HepG2 (cell line): ENCODE measurements around the gene POLR1H. TPM values are rescaled to one million over a fixed set of nuclear protein-coding genes. Genes with fewer than 3 reads are reported as not detected.

Experiments
- DNMT3B ChIP-seq: conservative IDR thresholded peaks from 2 replicates; pipeline ENCODE4 v1.6.1; 2016; ENCODE audit warnings: missing biosample characterization, control low read depth
- DRAP1 ChIP-seq: IDR thresholded peaks from 2 replicates; pipeline ENCODE4 v1.6.1; 2016; ENCODE audit warnings: missing genetic modification reagents, missing compliant biosample characterization
- ETV5 ChIP-seq: IDR thresholded peaks from 2 replicates; pipeline ENCODE4 v1.6.1; 2018; ENCODE audit warnings: missing biosample characterization, missing genetic modification reagents, inconsistent platforms, borderline replicate concordance
- FOXO4 ChIP-seq: sonication (generic); formaldehyde crosslinking; conservative IDR thresholded peaks from 2 replicates; pipeline ENCODE4 v1.8.1; 2023; ENCODE audit warnings: missing genetic modification reagents
- GFI1 ChIP-seq: sonication (generic); formaldehyde crosslinking; IDR thresholded peaks from 2 replicates; pipeline ENCODE4 v1.5.0; 2020; ENCODE audit warnings: missing genetic modification reagents, mild to moderate bottlenecking, borderline replicate concordance
- GPBP1L1 ChIP-seq: sonication (generic); formaldehyde crosslinking; IDR thresholded peaks from 2 replicates; pipeline ENCODE4 v1.5.0; 2020; ENCODE audit warnings: mild to moderate bottlenecking, missing genetic modification reagents
- GTF2F1 ChIP-seq: fragments of 150-350 bp; IDR thresholded peaks from 2 replicates; pipeline ENCODE4 v1.6.1; 2014; ENCODE audit warnings: low read length
- HNRNPL ChIP-seq: fragments of 200-400 bp; formaldehyde crosslinking; IDR thresholded peaks from 2 replicates; pipeline ENCODE4 v1.6.1; 2017; ENCODE audit warnings: mild to moderate bottlenecking, low read depth, low read length
- KDM5A ChIP-seq: fragments of 200-600 bp; sonication (generic); IDR thresholded peaks from 2 replicates; pipeline ENCODE4 v1.7.0; 2018; ENCODE audit warnings: antibody characterized with exemption, mild to moderate bottlenecking, low read length, borderline replicate concordance
- NR2F6 ChIP-seq, 2 experiments: IDR thresholded peaks; 2 replicates each; pipeline ENCODE4 v1.6.1; 2016; ENCODE audit warnings: antibody characterized with exemption in 1 of 2, mild to moderate bottlenecking in 1 of 2
- TAF15 ChIP-seq: fragments of 200-400 bp; formaldehyde crosslinking; IDR thresholded peaks from one replicate; pipeline ENCODE4 v1.6.1; 2018; ENCODE audit warnings: mild to moderate bottlenecking, low read depth, low read length; ENCODE audit not compliant: poor library complexity, severe bottlenecking
- ZBTB25 ChIP-seq: IDR thresholded peaks from 2 replicates; pipeline ENCODE4 v1.6.1; 2018; ENCODE audit warnings: missing genetic modification reagents
- ZIK1 ChIP-seq: sonication (generic); formaldehyde crosslinking; IDR thresholded peaks from 2 replicates; pipeline ENCODE4 v1.5.0; 2020; ENCODE audit warnings: mild to moderate bottlenecking, low read depth, missing genetic modification reagents, borderline replicate concordance
- ZMAT5 ChIP-seq: sonication (generic); formaldehyde crosslinking; IDR thresholded peaks from 2 replicates; pipeline ENCODE4 v1.5.0; 2020; ENCODE audit warnings: mild to moderate bottlenecking, low read depth, missing genetic modification reagents, borderline replicate concordance
- ZNF136 ChIP-seq: sonication (generic); formaldehyde crosslinking; IDR thresholded peaks from 2 replicates; pipeline ENCODE4 v1.8.1; 2022; ENCODE audit warnings: low read depth, mild to moderate bottlenecking, moderate library complexity, missing genetic modification reagents
- ZNF253 ChIP-seq: sonication (generic); formaldehyde crosslinking; IDR thresholded peaks from 2 replicates; pipeline ENCODE4 v1.8.0; 2022; ENCODE audit warnings: mild to moderate bottlenecking, missing genetic modification reagents, borderline replicate concordance
- ZNF580 ChIP-seq: IDR thresholded peaks from 2 replicates; pipeline ENCODE4 v1.6.1; 2016; ENCODE audit warnings: low read depth, borderline replicate concordance
- ZNF616 ChIP-seq: sonication (generic); formaldehyde crosslinking; IDR thresholded peaks from 2 replicates; pipeline ENCODE4 v1.5.0; 2020; ENCODE audit warnings: low read depth, mild to moderate bottlenecking, missing genetic modification reagents
- ZNF674 ChIP-seq: sonication (generic); formaldehyde crosslinking; IDR thresholded peaks from 2 replicates; pipeline ENCODE4 v1.5.0; 2020; ENCODE audit warnings: low read depth, mild to moderate bottlenecking, missing genetic modification reagents
- ZNF772 ChIP-seq: sonication (generic); formaldehyde crosslinking; IDR thresholded peaks from 2 replicates; pipeline ENCODE4 v1.5.0; 2020; ENCODE audit warnings: mild to moderate bottlenecking, missing genetic modification reagents
- ZSCAN30 ChIP-seq: sonication (generic); formaldehyde crosslinking; IDR thresholded peaks from 2 replicates; pipeline ENCODE4 v1.5.0; 2020; ENCODE audit warnings: mild to moderate bottlenecking, missing genetic modification reagents
- polyA plus RNA-seq, 8 experiments: library from polyadenylated mRNA; depleted of rRNA in 3 of 8; stranded (reverse) in 7 of 8; unstranded in 1 of 8; fragments of >200 nt; fragmentation: Illumina TruSeq in 4 of 8; extraction: Trizol in 4 of 8; gene quantifications; 2 replicates each; pipeline versions ENCODE4 v1.2.1 to v1.2.3, GENCODE V29; 2011 to 2016; ENCODE audit warnings: low read depth in 4 of 8, missing spikeins in 1 of 8, mixed read lengths in 1 of 8; ENCODE audit not compliant: insufficient read depth in 1 of 8
- total RNA-seq, 5 experiments: library from RNA; depleted of rRNA; stranded (reverse); fragments of >200 nt; fragmentation: Illumina TruSeq; extraction: Trizol; gene quantifications; 2 replicates each; pipeline ENCODE4 v1.2.3, GENCODE V29; 2016; ENCODE audit warnings: low read depth in 1 of 5

POLR1H gene
- total and polyA plus RNA-seq, 2 of the 13 experiments (the other 11 are each of a cell fraction or from before 2014, with no cell fraction given): 61.4 to 79.8 TPM

- no peak for TF ChIP-seq NR2F6 (IDR thresholded peaks at IDR 0.05)
- no peak for TF ChIP-seq NR2F6 (CRISPR knock-in tag; IDR thresholded peaks at IDR 0.05)
- no peak for TF ChIP-seq ZMAT5 (CRISPR knock-in tag)
- no peak for TF ChIP-seq TAF15
- no peak for TF ChIP-seq KDM5A
- no peak for TF ChIP-seq ZNF136
- no peak for TF ChIP-seq ZNF616 (CRISPR knock-in tag)
- no peak for TF ChIP-seq ZBTB25 (CRISPR knock-in tag)
- TF ChIP-seq HNRNPL: no peak
- 0 out of 2 replicates have a peak, but pooled peaks have one; percentile 10 for TF ChIP-seq DRAP1 (CRISPR knock-in tag)
- no peak for TF ChIP-seq ZNF772 (CRISPR knock-in tag)
- TF ChIP-seq ZNF253 (CRISPR knock-in tag): no peak
- TF ChIP-seq ZIK1 (CRISPR knock-in tag): no peak
- no peak; the same call in none of the 2 replicates for TF ChIP-seq ETV5
- no peak for TF ChIP-seq ZSCAN30
- TF ChIP-seq GTF2F1: no peak
- 0 out of 2 replicates have a peak, but pooled peaks have one; percentile 77 for TF ChIP-seq DNMT3B (CRISPR knock-in tag)
- peak; percentile 96 for TF ChIP-seq GFI1 (CRISPR knock-in tag)
- no peak for TF ChIP-seq GPBP1L1
- TF ChIP-seq ZNF674 (CRISPR knock-in tag): no peak
- no peak for TF ChIP-seq ZNF580
- TF ChIP-seq FOXO4 (CRISPR knock-in tag): 0 out of 2 replicates have a peak, but pooled peaks have one; percentile 82
Observed at GRCh38 chr6:30061858-30062458, 893 bp downstream of the POLR1H start (continued).
